Dedifferentiated amniotic fluid mesenchymal stem cell (primary cell): ENCODE measurements around the gene DCP1B.

Experiments
- DNase-seq: peaks from one replicate; pipeline ENCODE4 v3.0.0-alpha.2; 2016; ENCODE audit errors: extremely low spot score

DCP1B gene

GRCh38 chr12:2004113-2004929 lies at the start of gene DCP1B:
Gene DCP1B, minus strand, starts transcription at chr12:2004457. Its CDS starts 26 bp downstream, at chr12:2004431.
- peak; percentile 95 for DNase-seq

GRCh38 chr12:2053691-2054090 lies 49.4 kb upstream of the DCP1B start:
- DNase-seq, result no peak

GRCh38 chr12:2052826-2053678 lies 48.8 kb upstream of the DCP1B start, which contains the start of gene CACNA1C:
Gene CACNA1C, plus strand, starts transcription at chr12:2052987. Its CDS starts 576 bp downstream, at chr12:2053563.
- peak; percentile 55 for DNase-seq

- DNase-seq, result no peak
Measured at GRCh38 chr12:2051700-2052621, 47.7 kb upstream of the DCP1B start.

GRCh38 chr12:2049604-2050540 lies 45.6 kb upstream of the DCP1B start:
- no peak for DNase-seq

- DNase-seq, result no peak
Measured at GRCh38 chr12:2047752-2048151, 43.5 kb upstream of the DCP1B start.

- no peak for DNase-seq
Measured at GRCh38 chr12:2046957-2047356, 42.7 kb upstream of the DCP1B start.

- no peak for DNase-seq
Measured at GRCh38 chr12:2044165-2044564, 39.9 kb upstream of the DCP1B start.

- no peak for DNase-seq
Measured at GRCh38 chr12:2043054-2043453, 38.8 kb upstream of the DCP1B start.

GRCh38 chr12:2039034-2039433 lies 34.8 kb upstream of the DCP1B start:
- no peak for DNase-seq

- no peak for DNase-seq
Measured at GRCh38 chr12:2035431-2036055, 31.3 kb upstream of the DCP1B start.

GRCh38 chr12:2034633-2035430 lies 30.6 kb upstream of the DCP1B start:
- peak; percentile 55 for DNase-seq

- no peak for DNase-seq
Measured at GRCh38 chr12:2032506-2032905, 28.2 kb upstream of the DCP1B start.

GRCh38 chr12:2029851-2030250 lies 25.6 kb upstream of the DCP1B start:
- no peak for DNase-seq

- no peak for DNase-seq
Measured at GRCh38 chr12:2027351-2027750, 23.1 kb upstream of the DCP1B start.

GRCh38 chr12:2023365-2023764 lies 19.1 kb upstream of the DCP1B start:
- DNase-seq, result no peak

- no peak for DNase-seq
Measured at GRCh38 chr12:2020511-2020910, 16.3 kb upstream of the DCP1B start.

- no peak for DNase-seq
Measured at GRCh38 chr12:2019126-2019525, 14.9 kb upstream of the DCP1B start.

- no peak for DNase-seq
Measured at GRCh38 chr12:2018391-2018790, 14.1 kb upstream of the DCP1B start.
